Vagina (tissue), 2 donors: Measurements from ENCODE around the gene SMOC1. TPM values are rescaled to one million over a fixed set of nuclear protein-coding genes. Genes with fewer than 3 reads are reported as not detected.

Source experiments
- DNase-seq, 2 donors: peaks; one replicate each; pipeline ENCODE4 v3.0.0-alpha.2; 2017; ENCODE audit errors: extremely low spot score in 2 of 2
- H3K27ac ChIP-seq: fragments of 200-600 bp; sonication (generic); one replicate; pipeline ENCODE4 v1.5.1; 2019
- H3K27me3 ChIP-seq: fragments of 200-600 bp; sonication (generic); one replicate; pipeline ENCODE4 v1.5.1; 2019
- H3K36me3 ChIP-seq, 2 donors: fragments of 200-600 bp; sonication (generic); one replicate each; pipeline ENCODE4 v1.5.1; 2017 to 2019
- H3K4me1 ChIP-seq: fragments of 200-600 bp; sonication (generic); one replicate; pipeline ENCODE4 v1.5.1; 2019
- H3K4me3 ChIP-seq, 2 donors: fragments of 200-600 bp; sonication (generic); 1 replicate in 1 of 2; 2 replicates in 1 of 2; pipeline ENCODE4 v1.5.1; 2016 to 2019
- H3K9me3 ChIP-seq: fragments of 200-600 bp; sonication (generic); one replicate; pipeline ENCODE4 v1.5.1; 2019
- CTCF ChIP-seq, 3 experiments: fragments of 450-650 bp in 2 of 3; fragments of 200-600 bp in 1 of 3; sonication (generic) in 1 of 3; IDR thresholded peaks; one replicate each; pipeline ENCODE4 v1.5.1; 2017 to 2019; ENCODE audit warnings: antibody characterized with exemption in 3 of 3, mild to moderate bottlenecking in 2 of 3, moderate library complexity in 2 of 3
- POLR2A ChIP-seq, 2 donors: fragments of 450-650 bp; IDR thresholded peaks; one replicate each; pipeline ENCODE4 v1.6.1; 2017; ENCODE audit warnings: antibody characterized with exemption in 2 of 2, mild to moderate bottlenecking in 2 of 2, moderate library complexity in 2 of 2
- POLR2AphosphoS5 ChIP-seq, 2 donors: sonication (generic); formaldehyde crosslinking; IDR thresholded peaks; one replicate each; pipeline ENCODE4 v1.9.0; 2017; ENCODE audit warnings: antibody characterized with exemption in 2 of 2, mild to moderate bottlenecking in 2 of 2, low read depth in 1 of 2; ENCODE audit not compliant: insufficient read depth in 1 of 2
- intact Hi-C: fragments of 100-400 bp; cut with DNase I; formaldehyde crosslinking; loops from one replicate; pipeline ENCODE4 v1.15.1; 2023
- total RNA-seq: library from RNA; depleted of rRNA; stranded (reverse); fragments of >200 nt; gene quantifications from one replicate; pipeline ENCODE4 v1.2.3, GENCODE V29; 2016

The SMOC1 gene
- total RNA-seq, 1 donor from 2014 or later: 9.8 TPM

- no peak overlapping the region for H3K27ac ChIP-seq
- H3K9me3 ChIP-seq: no peaks in the 10 kb centered on the region
- intact Hi-C loops: no loop called here
- H3K36me3 ChIP-seq: no peaks in the 10 kb centered on the region
- no peak for DNase-seq
- no peaks in the 10 kb centered on the region for H3K27me3 ChIP-seq
- TF ChIP-seq CTCF (IDR thresholded peaks at IDR 0.05) (no peak), POLR2A (IDR thresholded peaks at IDR 0.05) (no peak), POLR2AphosphoS5 (IDR thresholded peaks at IDR 0.05; ENCODE audit: insufficient read depth in 1 of 2, low read depth in 1 of 2) (no peak)
- H3K4me1 ChIP-seq: no peaks in the 10 kb centered on the region
- no peak overlapping the region for H3K4me3 ChIP-seq
Measured at GRCh38 chr14:70048313-70048654, 169.1 kb downstream of the SMOC1 start.

- intact Hi-C loops: no loop called here
- DNase-seq: no peak
- no peak overlapping the region for H3K27ac ChIP-seq
- H3K9me3 ChIP-seq: no peaks in the 10 kb centered on the region
- no peak overlapping the region for H3K4me3 ChIP-seq
- H3K36me3 ChIP-seq: no peaks in the 10 kb centered on the region
- no peaks in the 10 kb centered on the region for H3K27me3 ChIP-seq
- TF ChIP-seq CTCF (IDR thresholded peaks at IDR 0.05) (no peak), POLR2AphosphoS5 (IDR thresholded peaks at IDR 0.05; ENCODE audit: insufficient read depth in 1 of 2, low read depth in 1 of 2) (no peak), POLR2A (IDR thresholded peaks at IDR 0.05) (no peak)
- no peaks in the 10 kb centered on the region for H3K4me1 ChIP-seq
Measured at GRCh38 chr14:70049605-70050004, 170.4 kb downstream of the SMOC1 start.

GRCh38 chr14:70050136-70050535 lies 170.9 kb downstream of the SMOC1 start:
- Histone ChIP-seq H3K27ac (no peak overlapping the region), H3K36me3 (no peaks in the 10 kb centered on the region), H3K4me3 (no peak overlapping the region), H3K27me3 (no peaks in the 10 kb centered on the region), H3K4me1 (no peaks in the 10 kb centered on the region), H3K9me3 (no peaks in the 10 kb centered on the region)
- intact Hi-C loops: no loop called here
- no peak for TF ChIP-seq POLR2A (IDR thresholded peaks at IDR 0.05)
- TF ChIP-seq POLR2AphosphoS5 (IDR thresholded peaks at IDR 0.05; ENCODE audit: insufficient read depth in 1 of 2, low read depth in 1 of 2): no peak
- no peak for TF ChIP-seq CTCF (IDR thresholded peaks at IDR 0.05)
- no peak for DNase-seq

DNA sequence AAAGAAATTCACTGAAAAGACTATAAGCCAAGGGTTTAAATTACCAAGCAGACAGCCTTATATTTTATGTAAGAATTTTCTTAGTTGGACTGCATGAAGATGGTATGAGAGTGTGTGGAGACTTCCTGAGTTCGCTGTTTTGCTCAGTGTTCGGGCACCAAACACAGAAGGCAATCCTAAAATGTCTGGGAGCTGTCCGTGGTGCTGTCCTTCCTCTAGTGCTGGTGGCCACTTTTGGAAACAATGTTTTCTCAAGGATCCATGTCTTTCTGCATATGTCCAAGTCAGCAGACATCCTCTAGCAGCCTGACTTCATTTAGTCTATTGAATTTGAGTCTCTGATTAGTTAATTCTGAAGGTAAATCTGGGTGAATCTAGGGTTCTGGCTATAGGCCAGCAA lies 173.8 kb downstream of the SMOC1 start:
- no peaks in the 10 kb centered on the region for H3K4me1 ChIP-seq
- no peak for DNase-seq
- intact Hi-C loops: no loop called here
- no peaks in the 10 kb centered on the region for H3K9me3 ChIP-seq
- TF ChIP-seq POLR2AphosphoS5 (IDR thresholded peaks at IDR 0.05; ENCODE audit: insufficient read depth in 1 of 2, low read depth in 1 of 2): no peak
- no peak for TF ChIP-seq CTCF (IDR thresholded peaks at IDR 0.05)
- no peak for TF ChIP-seq POLR2A (IDR thresholded peaks at IDR 0.05)
- no peak overlapping the region for H3K27ac ChIP-seq
- no peak overlapping the region for H3K4me3 ChIP-seq
- no peaks in the 10 kb centered on the region for H3K27me3 ChIP-seq
- no peaks in the 10 kb centered on the region for H3K36me3 ChIP-seq

DNA sequence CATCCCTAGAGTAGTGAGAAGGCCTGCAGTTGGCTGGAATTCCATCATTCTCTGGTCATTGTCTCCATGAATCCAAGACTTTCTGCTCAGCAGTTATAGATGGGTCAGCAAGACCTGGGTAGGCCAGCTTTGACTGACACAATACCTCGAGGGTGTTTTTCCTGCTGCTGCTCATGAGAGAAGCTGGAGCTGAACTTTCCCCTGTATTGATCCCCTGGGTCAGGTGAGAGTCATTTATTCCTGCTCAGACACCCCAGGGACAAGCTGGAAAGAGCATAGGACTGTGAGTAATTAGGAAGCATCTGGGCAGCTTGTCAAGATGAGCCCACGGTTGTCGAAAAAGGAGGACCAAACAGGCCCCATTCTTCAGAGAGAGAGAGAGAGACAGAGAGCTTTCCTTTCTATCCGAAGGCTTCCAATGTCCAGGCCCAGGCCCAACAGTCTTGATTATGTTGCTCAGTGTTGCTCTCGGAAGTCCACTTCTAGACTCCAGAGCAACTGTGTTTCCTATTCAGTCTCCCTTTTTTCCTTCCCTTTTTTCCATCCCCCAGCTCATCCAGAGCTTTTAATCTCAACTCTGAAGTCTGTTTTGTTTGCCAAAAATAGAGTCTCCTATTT lies 178.4 kb downstream of the SMOC1 start:
- no peaks in the 10 kb centered on the region for H3K4me1 ChIP-seq
- no peak overlapping the region for H3K4me3 ChIP-seq
- TF ChIP-seq POLR2A (IDR thresholded peaks at IDR 0.05) (no peak), POLR2AphosphoS5 (IDR thresholded peaks at IDR 0.05; ENCODE audit: insufficient read depth in 1 of 2, low read depth in 1 of 2) (no peak), CTCF (IDR thresholded peaks at IDR 0.05) (no peak)
- no peaks in the 10 kb centered on the region for H3K36me3 ChIP-seq
- H3K9me3 ChIP-seq: no peaks in the 10 kb centered on the region
- intact Hi-C loops: no loop called here
- no peaks in the 10 kb centered on the region for H3K27me3 ChIP-seq
- no peak for DNase-seq
- no peak overlapping the region for H3K27ac ChIP-seq
